ENCODE data around the gene AKT3.
"Not testable (repeated sequence)": the region's sequence is repeated elsewhere in the genome, so short reads cannot be mapped to it uniquely, and the experiment has no call there.

The AKT3 gene

DNA sequence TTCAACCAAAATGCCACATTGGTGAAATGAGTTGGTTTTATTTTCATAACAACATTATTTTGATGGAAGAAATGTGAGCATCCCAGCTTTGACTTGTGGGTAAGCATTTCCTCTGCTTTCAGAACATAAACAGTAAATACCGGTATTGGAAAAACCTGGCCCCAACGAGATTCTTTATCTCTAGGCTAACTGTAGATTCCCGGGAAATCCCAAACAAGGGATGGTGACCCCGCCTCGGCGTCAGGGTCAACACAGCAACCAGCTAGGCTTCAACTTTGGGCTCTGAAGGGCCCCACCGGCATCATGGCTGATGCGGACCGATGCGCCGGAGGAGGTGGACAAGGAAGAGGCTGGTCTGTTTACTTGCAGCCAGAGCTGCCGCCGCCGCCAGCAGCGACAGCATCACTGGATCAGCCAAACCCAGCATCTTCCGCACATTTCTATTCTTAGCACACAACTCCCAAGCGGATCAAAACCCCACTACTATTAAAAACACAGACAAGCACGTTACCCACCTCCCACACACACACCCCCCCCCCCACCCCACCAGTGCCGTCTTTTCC lies 1.1 kb downstream of the AKT3 start:
- H3K4me1 Mint-ChIP-seq: peaks cover 58% of the 10 kb centered on the region
- peak overlapping the region; percentile 96 for H3K4me3 Mint-ChIP-seq
- H3K36me3 Mint-ChIP-seq: no peaks in the 10 kb centered on the region
- no peaks in the 10 kb centered on the region for H3K9me3 Mint-ChIP-seq
- H3K27ac Mint-ChIP-seq: peak overlapping the region; percentile 98
- no peaks in the 10 kb centered on the region for H3K27me3 Mint-ChIP-seq

GRCh38 chr1:243848165-243848857 lies 1.7 kb downstream of the AKT3 start:
- Mint-ChIP-seq H3K27ac (peak overlapping the region; percentile 98), H3K27me3 (no peaks in the 10 kb centered on the region), H3K36me3 (peaks cover under 1% of the 10 kb centered on the region), H3K4me1 (peaks cover 61% of the 10 kb centered on the region), H3K4me3 (peak overlapping the region; percentile 96), H3K9me3 (no peaks in the 10 kb centered on the region)

DNA sequence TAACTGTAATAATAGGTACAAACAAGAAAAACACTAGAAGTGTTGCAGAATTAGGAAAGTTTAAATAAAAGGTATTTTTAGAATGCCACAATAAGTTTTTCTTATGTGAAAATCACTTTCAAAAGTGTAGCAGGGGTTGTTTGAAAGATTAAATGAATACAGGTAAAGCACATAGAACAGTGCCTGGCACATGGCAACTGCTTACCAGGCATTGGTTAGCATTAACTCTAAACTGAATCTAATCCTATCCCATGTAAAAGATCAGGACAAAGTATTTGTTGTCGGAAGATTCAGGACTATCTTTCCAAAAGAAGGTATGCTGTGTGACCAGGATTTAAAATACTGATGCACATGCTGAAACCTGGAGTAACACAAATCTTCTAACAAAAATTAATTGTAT lies 3.3 kb downstream of the AKT3 start:
- no peaks in the 10 kb centered on the region for H3K27me3 Mint-ChIP-seq
- peaks cover 69% of the 10 kb centered on the region for H3K4me1 Mint-ChIP-seq
- peaks cover 4% of the 10 kb centered on the region for H3K36me3 Mint-ChIP-seq
- no peaks in the 10 kb centered on the region for H3K9me3 Mint-ChIP-seq
- no peak overlapping the region for H3K27ac Mint-ChIP-seq
- no peak overlapping the region for H3K4me3 Mint-ChIP-seq

DNA sequence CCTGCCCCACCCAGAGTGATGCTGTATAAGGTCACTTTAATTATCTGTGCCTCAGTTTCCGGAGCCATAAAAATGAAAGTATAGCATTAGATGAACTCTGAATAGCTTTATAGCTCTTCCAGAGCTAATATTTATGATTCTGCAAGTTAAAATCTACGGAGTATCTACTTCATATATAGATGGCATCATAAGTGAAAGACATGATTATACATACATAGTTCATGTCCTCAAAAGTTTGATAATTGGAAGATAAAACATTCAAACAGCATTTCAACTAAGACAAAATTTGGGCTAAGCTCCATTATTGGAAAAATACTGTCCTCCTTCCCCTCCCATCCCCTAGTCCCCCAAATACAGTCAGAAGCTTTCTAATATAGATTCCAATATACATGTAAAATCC lies 4.2 kb downstream of the AKT3 start:
- H3K36me3 Mint-ChIP-seq: peaks cover 4% of the 10 kb centered on the region
- H3K4me1 Mint-ChIP-seq: peaks cover 70% of the 10 kb centered on the region
- H3K27ac Mint-ChIP-seq: no peak overlapping the region
- H3K4me3 Mint-ChIP-seq: no peak overlapping the region
- H3K9me3 Mint-ChIP-seq: no peaks in the 10 kb centered on the region
- no peaks in the 10 kb centered on the region for H3K27me3 Mint-ChIP-seq

- Mint-ChIP-seq H3K27me3 (no peaks in the 10 kb centered on the region), H3K9me3 (no peaks in the 10 kb centered on the region), H3K36me3 (peaks cover 4% of the 10 kb centered on the region), H3K4me1 (peaks cover 78% of the 10 kb centered on the region), H3K4me3 (no peak overlapping the region), H3K27ac (peak overlapping the region; percentile 8)
Observed at GRCh38 chr1:243844186-243844585, 5.9 kb downstream of the AKT3 start.

DNA sequence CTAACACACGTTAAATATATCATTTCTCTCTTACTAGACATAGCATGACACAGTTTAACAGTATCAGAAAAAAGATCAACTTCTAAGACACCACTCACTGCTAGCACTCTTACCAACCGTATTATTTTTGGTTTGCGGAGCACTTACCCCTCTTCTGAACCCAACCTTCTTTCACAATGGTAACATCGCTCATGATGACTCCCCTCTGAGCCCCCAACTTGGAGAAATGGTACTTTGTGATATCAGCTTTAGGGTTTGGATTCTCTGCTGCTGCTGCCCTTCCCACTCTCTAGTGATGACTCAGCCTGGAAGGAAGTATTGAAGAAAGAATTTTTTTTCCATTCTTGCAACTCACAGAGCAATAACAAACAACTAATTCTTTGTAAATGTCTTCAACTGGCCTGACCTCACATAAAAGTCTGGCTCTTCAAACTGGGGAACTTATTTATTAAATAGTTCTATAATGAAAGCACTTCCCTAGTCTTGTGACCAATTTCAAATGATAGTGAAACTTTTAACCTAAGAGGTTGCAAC lies 7.0 kb downstream of the AKT3 start:
- peak overlapping the region; percentile 65 for H3K4me3 Mint-ChIP-seq
- H3K27me3 Mint-ChIP-seq: no peaks in the 10 kb centered on the region
- H3K36me3 Mint-ChIP-seq: peaks cover 4% of the 10 kb centered on the region
- peak overlapping the region; percentile 88 for H3K27ac Mint-ChIP-seq
- H3K9me3 Mint-ChIP-seq: no peaks in the 10 kb centered on the region
- H3K4me1 Mint-ChIP-seq: peaks cover 74% of the 10 kb centered on the region

DNA sequence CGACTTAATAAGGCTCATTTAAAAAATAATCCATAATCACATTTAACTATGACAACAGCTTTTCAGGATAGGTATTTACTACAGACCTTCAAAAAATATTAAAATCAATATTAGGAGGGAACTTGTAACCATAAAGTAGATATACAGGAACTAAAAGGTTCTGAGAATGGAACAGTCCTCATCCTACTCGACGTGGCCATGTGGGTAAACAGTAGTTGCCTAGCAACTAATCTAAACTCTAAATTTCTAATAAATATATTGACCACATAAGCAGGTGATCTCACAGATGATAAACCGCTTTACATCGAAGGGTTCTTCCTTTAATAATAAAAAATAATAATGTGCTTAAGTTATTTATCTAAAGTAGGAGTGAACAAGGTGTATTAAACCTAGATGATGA lies 7.9 kb downstream of the AKT3 start:
- peak overlapping the region; percentile 85 for H3K27ac Mint-ChIP-seq
- H3K36me3 Mint-ChIP-seq: peaks cover 6% of the 10 kb centered on the region
- no peaks in the 10 kb centered on the region for H3K9me3 Mint-ChIP-seq
- no peaks in the 10 kb centered on the region for H3K27me3 Mint-ChIP-seq
- H3K4me3 Mint-ChIP-seq: no peak overlapping the region
- peaks cover 74% of the 10 kb centered on the region for H3K4me1 Mint-ChIP-seq

- H3K27ac Mint-ChIP-seq: peak overlapping the region; percentile 85
- no peaks in the 10 kb centered on the region for H3K27me3 Mint-ChIP-seq
- no peak overlapping the region for H3K4me3 Mint-ChIP-seq
- peaks cover 7% of the 10 kb centered on the region for H3K36me3 Mint-ChIP-seq
- peaks cover 72% of the 10 kb centered on the region for H3K4me1 Mint-ChIP-seq
- H3K9me3 Mint-ChIP-seq: no peaks in the 10 kb centered on the region
Observed at GRCh38 chr1:243841507-243841906, 8.5 kb downstream of the AKT3 start.

DNA sequence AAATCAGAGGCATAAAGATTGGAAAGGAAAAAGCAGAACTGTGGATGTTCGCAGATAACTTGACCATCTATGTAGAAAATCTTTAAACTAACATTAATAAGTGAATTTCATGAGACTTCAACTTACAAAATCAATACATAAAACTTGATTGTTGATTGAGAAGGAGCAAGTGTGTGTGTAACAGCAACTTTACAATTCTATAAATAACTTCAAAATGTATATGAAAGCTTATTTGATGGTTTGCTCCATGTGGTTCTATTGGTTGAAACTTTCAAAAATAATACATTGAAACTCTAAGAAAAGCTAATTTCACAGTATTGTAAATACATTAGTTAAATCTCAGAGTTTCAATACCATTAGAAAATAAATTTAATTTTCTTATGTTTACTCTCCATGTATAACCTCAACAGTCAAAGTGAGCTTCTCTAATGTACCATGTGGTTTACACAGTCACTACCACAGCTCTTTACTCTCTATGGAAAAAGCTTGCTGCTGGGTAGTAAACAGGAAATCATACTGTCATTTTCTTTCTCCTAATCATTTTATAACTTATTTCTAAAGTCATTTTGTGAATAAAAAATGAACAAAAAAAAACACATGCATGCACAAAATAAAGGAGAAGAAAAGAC lies 12.0 kb downstream of the AKT3 start:
- Mint-ChIP-seq H3K36me3 (peaks cover 23% of the 10 kb centered on the region), H3K9me3 (peaks cover 9% of the 10 kb centered on the region), H3K4me1 (peaks cover 61% of the 10 kb centered on the region), H3K4me3 (peak overlapping the region; percentile 45), H3K27me3 (no peaks in the 10 kb centered on the region), H3K27ac (peak overlapping the region; percentile 74)

DNA sequence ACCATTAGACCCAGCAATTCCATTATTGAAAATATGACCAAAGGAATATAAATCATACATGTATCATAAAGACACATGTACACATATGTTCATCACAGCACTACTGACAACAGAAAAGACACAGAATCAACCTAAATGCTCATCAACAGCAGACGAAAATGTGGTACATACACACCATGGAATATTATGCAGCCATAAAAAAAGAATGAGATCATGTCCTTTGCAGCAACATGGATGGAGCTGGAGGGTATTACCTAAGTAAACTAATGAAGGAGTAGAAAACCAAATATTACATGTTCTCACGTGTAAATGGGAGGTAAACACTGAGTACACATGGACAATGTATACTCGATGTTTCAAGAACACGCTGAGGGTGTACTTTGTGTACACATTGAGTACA lies 15.9 kb downstream of the AKT3 start:
- Mint-ChIP-seq H3K27me3 (no peaks in the 10 kb centered on the region), H3K36me3 (peaks cover 21% of the 10 kb centered on the region), H3K9me3 (peaks cover 9% of the 10 kb centered on the region), H3K4me3 (no peak overlapping the region), H3K4me1 (peaks cover 63% of the 10 kb centered on the region), H3K27ac (no peak overlapping the region)

GRCh38 chr1:243831463-243831862 lies 18.6 kb downstream of the AKT3 start:
- Mint-ChIP-seq H3K9me3 (peaks cover 9% of the 10 kb centered on the region), H3K4me1 (peaks cover 68% of the 10 kb centered on the region)

GRCh38 chr1:243827206-243827605 lies 22.8 kb downstream of the AKT3 start:
- peaks cover 20% of the 10 kb centered on the region for H3K36me3 Mint-ChIP-seq
- peak overlapping the region; percentile 56 for H3K4me3 Mint-ChIP-seq
- peaks cover 63% of the 10 kb centered on the region for H3K4me1 Mint-ChIP-seq
- peaks cover 1% of the 10 kb centered on the region for H3K9me3 Mint-ChIP-seq
- H3K27ac Mint-ChIP-seq: no peak overlapping the region
- H3K27me3 Mint-ChIP-seq: no peaks in the 10 kb centered on the region

More at GRCh38 chr1:243831463-243831862, 18.6 kb downstream of the AKT3 start:
- Mint-ChIP-seq H3K27me3 (no peaks in the 10 kb centered on the region), H3K36me3 (peaks cover 18% of the 10 kb centered on the region), H3K27ac (peak overlapping the region; percentile 25), H3K4me3 (peak overlapping the region; percentile 19)

GRCh38 chr1:243824907-243825306 lies 25.1 kb downstream of the AKT3 start:
- H3K4me1 Mint-ChIP-seq: peaks cover 67% of the 10 kb centered on the region
- not testable (repeated sequence) for H3K27me3 Mint-ChIP-seq, H3K4me3 Mint-ChIP-seq, H3K27ac Mint-ChIP-seq
- peaks cover 23% of the 10 kb centered on the region for H3K9me3 Mint-ChIP-seq
- peaks cover 40% of the 10 kb centered on the region for H3K36me3 Mint-ChIP-seq

DNA sequence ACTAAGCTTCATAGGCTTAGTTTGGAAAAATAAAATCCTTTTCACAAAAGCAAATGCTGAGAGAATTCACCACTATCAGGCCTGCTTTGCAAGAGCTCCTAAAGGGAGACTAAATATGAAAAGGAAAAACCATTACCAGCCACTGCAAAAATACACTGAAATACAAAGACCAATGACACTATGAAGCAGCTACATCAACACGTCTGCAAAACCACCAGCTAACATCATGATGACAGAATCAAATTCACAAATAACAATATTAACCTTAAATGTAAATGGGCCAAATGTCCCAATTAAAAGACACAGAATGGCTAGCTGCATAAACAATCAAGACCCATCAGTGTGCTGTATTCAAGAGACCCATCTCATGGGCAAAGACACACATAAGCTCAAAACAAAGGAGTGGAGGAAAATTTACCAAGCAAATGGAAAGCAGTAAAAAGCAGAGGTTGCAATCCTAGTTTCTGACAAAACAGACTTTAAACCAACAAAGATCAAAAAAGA lies 28.8 kb downstream of the AKT3 start:
- Mint-ChIP-seq H3K36me3 (peaks cover 47% of the 10 kb centered on the region), H3K4me3 (no peak overlapping the region)

DNA sequence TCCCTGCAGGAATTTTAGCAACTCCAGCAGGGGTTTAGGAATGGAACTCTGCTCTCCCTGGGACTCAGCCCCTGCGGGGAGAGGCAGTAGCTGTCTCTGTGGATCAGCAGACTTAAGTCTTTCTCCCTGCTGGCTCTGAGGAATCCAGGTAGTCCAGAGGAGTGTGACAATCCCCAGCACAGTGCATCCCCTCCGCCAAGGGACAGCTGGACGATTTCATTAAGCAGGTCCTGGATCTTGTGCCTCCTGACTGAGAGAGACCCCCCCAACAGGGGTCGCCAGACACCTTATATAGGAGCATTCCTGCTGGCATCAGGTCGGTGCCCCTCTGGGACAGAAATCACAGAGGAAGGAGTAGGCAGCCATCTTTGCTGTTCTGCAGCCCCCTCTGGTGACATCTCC lies 30.6 kb downstream of the AKT3 start:
- Mint-ChIP-seq H3K4me3 (no peak overlapping the region), H3K9me3 (peaks cover 33% of the 10 kb centered on the region), H3K4me1 (peaks cover 44% of the 10 kb centered on the region), H3K36me3 (peaks cover 52% of the 10 kb centered on the region), H3K27me3 (no peaks in the 10 kb centered on the region), H3K27ac (no peak overlapping the region)

More for the DNA sequence above, 28.8 kb downstream of the AKT3 start:
- H3K27me3 Mint-ChIP-seq: no peaks in the 10 kb centered on the region
- H3K4me1 Mint-ChIP-seq: peaks cover 40% of the 10 kb centered on the region
- H3K9me3 Mint-ChIP-seq: peaks cover 23% of the 10 kb centered on the region
- H3K27ac Mint-ChIP-seq: no peak overlapping the region

DNA sequence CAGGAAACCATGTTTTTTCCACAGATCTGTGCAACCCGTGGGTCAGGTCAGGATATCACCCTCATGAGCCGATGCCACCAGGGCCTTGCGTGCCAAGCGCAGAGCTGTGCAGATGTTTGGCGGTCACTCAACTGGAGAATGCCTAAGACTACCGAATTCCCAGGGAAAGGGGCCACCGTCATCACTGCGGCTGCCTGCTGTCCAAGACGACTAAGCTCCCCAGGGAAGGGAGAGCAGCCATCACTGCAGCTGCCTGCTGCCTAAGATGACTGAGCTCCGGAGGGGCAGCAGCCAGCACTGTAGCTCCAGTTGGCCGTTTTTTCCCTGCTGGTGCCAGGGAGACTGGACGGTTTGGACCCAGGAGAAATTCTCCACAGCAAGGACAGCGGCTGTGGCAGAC lies 31.1 kb downstream of the AKT3 start:
- H3K4me1 Mint-ChIP-seq: peaks cover 39% of the 10 kb centered on the region
- no peak overlapping the region for H3K4me3 Mint-ChIP-seq

More for the DNA sequence above, 31.1 kb downstream of the AKT3 start:
- H3K27me3 Mint-ChIP-seq: no peaks in the 10 kb centered on the region
- peaks cover 48% of the 10 kb centered on the region for H3K36me3 Mint-ChIP-seq
- H3K27ac Mint-ChIP-seq: no peak overlapping the region
- H3K9me3 Mint-ChIP-seq: peaks cover 34% of the 10 kb centered on the region
